CD1c-positive myeloid dendritic cell (primary cell): Measurements from ENCODE around the gene RAB11B.
"Not testable (repeated sequence)": the region's sequence is repeated elsewhere in the genome, so short reads cannot be mapped to it uniquely, and the experiment has no call there.

Experiments
- DNase-seq: peaks from one replicate; pipeline ENCODE4 v3.0.0-alpha.2; 2016; ENCODE audit errors: extremely low spot score

Gene RAB11B

GRCh38 chr19:8429044-8429443 lies 38.9 kb downstream of the RAB11B start:
- DNase-seq = no peak

GRCh38 chr19:8429826-8430225 lies 39.7 kb downstream of the RAB11B start:
- no peak for DNase-seq

DNA sequence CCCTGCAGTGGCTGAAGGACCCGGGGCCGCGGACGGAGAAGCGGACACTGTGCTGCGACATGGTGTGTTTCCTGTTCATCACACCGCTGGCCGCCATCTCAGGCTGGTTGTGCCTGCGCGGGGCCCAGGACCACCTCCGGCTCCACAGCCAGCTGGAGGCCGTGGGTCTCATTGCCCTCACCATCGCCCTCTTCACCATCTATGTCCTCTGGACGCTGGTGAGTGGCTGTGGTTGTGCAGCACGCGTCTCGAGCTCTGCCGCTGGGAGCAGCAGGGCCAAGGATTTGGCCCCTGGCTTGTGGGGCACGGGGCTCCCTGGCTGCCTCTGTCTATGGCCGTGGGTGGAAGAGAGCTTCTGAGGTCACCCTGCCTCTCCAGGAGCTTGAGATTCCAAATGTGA lies 40.5 kb downstream of the RAB11B start:
- no peak for DNase-seq

GRCh38 chr19:8438236-8438635 lies 48.1 kb downstream of the RAB11B start:
- no peak for DNase-seq

DNA sequence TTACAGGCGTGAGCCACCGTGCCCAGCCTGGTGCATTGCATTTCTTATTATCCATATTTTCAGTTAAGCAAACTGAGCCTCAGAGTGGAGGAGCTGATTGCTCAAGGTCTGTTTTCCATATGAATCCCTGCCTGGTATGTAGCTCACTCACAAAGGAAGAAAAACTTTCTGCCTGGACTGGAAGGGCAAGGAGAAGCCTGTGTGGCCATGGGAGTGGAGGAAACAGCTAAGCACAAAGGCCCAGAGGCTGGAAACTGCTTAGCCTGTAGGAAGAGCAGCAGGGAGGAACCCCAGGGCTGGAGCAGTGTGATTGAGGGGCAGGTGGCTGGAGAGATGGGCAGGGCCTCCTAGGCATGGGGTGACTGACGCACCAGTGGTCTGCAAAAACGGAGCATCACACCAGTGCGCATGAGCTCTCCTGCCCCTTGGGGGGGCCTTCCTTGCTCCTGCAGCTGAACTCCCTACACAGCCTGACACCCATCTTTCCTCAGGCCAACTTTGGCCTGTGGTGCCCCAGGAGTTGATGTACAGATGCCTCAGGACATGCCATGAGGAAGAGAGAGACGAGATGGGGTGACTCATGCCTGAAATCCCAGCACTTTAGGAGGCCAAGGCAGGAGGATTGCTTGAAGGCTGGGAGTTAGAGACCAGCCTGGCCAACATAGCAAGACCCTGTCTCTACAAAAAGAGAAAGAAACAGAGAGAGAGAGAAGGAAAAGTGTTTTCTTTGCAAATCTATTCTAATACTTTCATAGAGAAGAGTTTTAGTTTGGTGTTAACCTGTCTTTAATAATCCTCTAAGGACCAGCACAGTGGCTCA lies 51.8 kb downstream of the RAB11B start:
- no peak for DNase-seq

GRCh38 chr19:8444140-8444676 lies 54.0 kb downstream of the RAB11B start:
- DNase-seq = not testable (repeated sequence)

GRCh38 chr19:8444677-8445487 lies 54.7 kb downstream of the RAB11B start, which contains the start of gene HNRNPM:
Gene HNRNPM, plus strand, starts transcription at chr19:8444975. Its CDS starts 24 bp downstream, at chr19:8444999.
- DNase-seq = peak; percentile 100

DNA sequence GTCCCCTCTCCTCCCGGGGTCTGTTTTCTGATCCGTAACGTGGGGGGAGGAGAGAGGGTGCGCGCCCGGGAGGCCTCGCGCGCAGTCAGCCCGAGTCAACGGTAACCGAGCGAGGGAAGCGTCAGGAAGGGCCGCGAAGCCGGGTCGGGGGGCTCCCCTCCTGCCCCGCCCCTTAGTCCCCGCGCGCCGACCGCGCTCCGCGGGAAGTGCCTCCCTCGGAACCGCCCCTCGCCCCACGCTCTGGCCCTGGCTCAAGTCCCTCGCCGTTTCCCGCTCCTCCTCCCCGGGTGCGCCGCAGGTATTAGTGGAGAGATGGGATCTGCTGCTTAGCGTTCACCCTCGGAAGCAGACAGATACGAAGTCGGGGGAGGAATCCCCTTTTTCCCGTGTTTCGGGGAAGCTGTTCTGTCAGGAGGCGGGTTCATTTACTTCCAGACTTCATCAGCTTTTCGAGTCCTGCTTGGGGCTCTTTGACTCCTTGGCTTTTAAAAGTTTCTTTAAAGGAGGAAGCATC lies 55.4 kb downstream of the RAB11B start:
- DNase-seq = peak; percentile 60

- DNase-seq = no peak
These were observed 56.0 kb downstream of the RAB11B start for GRCh38 chr19:8446061-8446709.

DNA sequence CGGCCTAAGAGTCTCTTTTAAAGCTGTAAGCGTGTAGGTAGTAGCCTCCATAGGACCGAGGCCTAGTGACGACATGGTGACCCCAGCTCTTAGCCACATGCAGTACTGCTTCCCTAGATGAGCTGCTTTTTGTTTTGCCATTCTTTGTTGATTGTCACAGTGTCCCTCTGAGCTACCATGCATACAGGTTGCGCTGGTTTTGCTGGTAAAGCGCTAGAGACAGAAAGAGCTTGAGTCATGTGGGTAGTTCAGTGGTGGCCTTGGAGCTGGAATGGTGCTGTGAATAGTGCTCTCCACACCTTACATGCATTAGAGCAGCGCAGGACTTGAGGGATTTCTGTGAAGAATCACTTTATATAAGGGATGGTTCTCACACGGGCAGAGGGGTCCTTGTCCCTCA lies 59.7 kb downstream of the RAB11B start:
- DNase-seq = no peak

DNA sequence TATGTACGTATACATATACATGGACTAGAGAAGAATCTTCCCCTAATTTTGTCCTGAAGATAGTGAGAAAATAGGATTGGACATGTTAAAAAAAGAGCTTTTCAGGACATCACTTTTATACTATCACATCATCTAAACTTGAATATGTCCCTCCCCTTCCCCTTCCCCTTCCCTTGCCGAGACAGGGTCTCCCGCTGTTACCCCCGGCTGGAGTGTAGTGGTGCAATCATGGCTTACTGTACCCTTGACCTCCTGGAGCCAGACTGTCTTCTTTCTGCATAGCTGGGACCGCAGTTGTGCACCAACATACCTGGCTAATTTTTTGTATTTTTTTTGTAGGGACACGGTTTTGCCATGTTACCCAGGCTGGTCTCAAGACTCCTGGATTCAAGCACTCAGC lies 61.2 kb downstream of the RAB11B start:
- no peak for DNase-seq

DNA sequence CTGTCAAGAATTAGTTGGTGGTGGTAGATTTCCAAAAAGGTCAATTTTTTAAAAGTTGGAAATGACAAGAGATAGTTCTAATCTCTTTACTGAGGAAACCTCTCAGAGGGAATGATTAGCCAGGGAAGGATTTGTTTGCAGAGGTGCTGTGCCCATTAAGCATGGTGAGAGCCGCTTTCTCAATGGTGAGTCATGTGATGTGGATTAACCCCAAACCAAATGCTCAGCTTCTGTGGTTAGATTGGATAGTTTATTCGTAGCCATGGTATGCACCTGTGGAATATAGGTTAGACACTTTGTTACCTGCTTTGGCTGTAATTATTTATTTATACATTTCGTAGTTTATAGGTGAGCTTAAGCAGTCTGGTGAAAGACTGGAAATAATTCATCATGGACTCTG lies 61.7 kb downstream of the RAB11B start:
- DNase-seq = no peak

GRCh38 chr19:8452446-8453123 lies 62.4 kb downstream of the RAB11B start:
- DNase-seq = no peak

- no peak for DNase-seq
These were observed 63.5 kb downstream of the RAB11B start for GRCh38 chr19:8453616-8454015.
